Gastrocnemius medialis (tissue), 4 donors: ENCODE measurements around the gene PRDM15. TPM values are rescaled to one million over a fixed set of nuclear protein-coding genes. Genes with fewer than 3 reads are reported as not detected.

ENCODE experiments used
- ATAC-seq, 2 donors: fragments of 150-250 bp; one replicate each; pipeline ENCODE4 v1.9.1; 2016
- DNase-seq, 2 donors: peaks; one replicate each; pipeline ENCODE4 v3.0.0-alpha.2; 2019
- H3K27ac ChIP-seq, 4 donors: fragments of 200-600 bp; sonication (generic); 1 replicate in 1 of 4; 2 replicates in 3 of 4; pipeline ENCODE4 v1.5.1; 2016 to 2018; ENCODE audit warnings: mild to moderate bottlenecking in 2 of 4, moderate library complexity in 1 of 4
- H3K27me3 ChIP-seq, 3 donors: fragments of 200-600 bp; sonication (generic) in 2 of 3; 1 replicate in 1 of 3; 2 replicates in 2 of 3; pipeline versions ENCODE4 v1.5.1 to v1.6.0; 2016 to 2019; ENCODE audit warnings: mild to moderate bottlenecking in 1 of 3, moderate library complexity in 1 of 3
- H3K36me3 ChIP-seq, 2 donors: fragments of 200-600 bp; sonication (generic) in 1 of 2; one replicate each; pipeline ENCODE4 v1.5.1; 2017 to 2018
- H3K4me1 ChIP-seq, 2 donors: fragments of 200-600 bp; sonication (generic) in 1 of 2; one replicate each; pipeline ENCODE4 v1.5.1; 2016 to 2017; ENCODE audit warnings: mild to moderate bottlenecking in 2 of 2
- H3K4me3 ChIP-seq, 4 donors: fragments of 200-600 bp; sonication (generic) in 3 of 4; 1 replicate in 1 of 4; 2 replicates in 3 of 4; pipeline ENCODE4 v1.5.1; 2016 to 2019; ENCODE audit warnings: mild to moderate bottlenecking in 2 of 4
- H3K9me3 ChIP-seq, 3 donors: fragments of 200-600 bp; sonication (generic) in 2 of 3; 1 replicate in 1 of 3; 2 replicates in 2 of 3; pipeline ENCODE4 v1.5.1; 2016 to 2019
- CTCF ChIP-seq, 5 experiments: fragments of 450-650 bp in 3 of 5; fragments of 200-600 bp in 2 of 5; sonication (generic) in 2 of 5; IDR thresholded peaks in 4 of 5; conservative IDR thresholded peaks in 1 of 5; 1 replicate in 4 of 5; 2 replicates in 1 of 5; pipeline ENCODE4 v1.5.1; 2016 to 2019; ENCODE audit warnings: antibody characterized with exemption in 5 of 5, mild to moderate bottlenecking in 3 of 5, moderate library complexity in 3 of 5
- POLR2A ChIP-seq, 2 donors: fragments of 450-650 bp; IDR thresholded peaks; one replicate each; pipeline ENCODE4 v1.6.1; 2017; ENCODE audit warnings: antibody characterized with exemption in 2 of 2, mild to moderate bottlenecking in 2 of 2, moderate library complexity in 2 of 2
- in situ Hi-C, 4 donors: fragments of 200-750 bp; cut with MboI; loops; one replicate each; pipeline versions ENCODE4 v1.15.0 to v1.8.0; 2017; ENCODE audit warnings: low sequenced_read_pairs in 4 of 4
- intact Hi-C: fragments of 100-400 bp; cut with DNase I; formaldehyde crosslinking; loops from one replicate; pipeline ENCODE4 v1.15.1; 2023; ENCODE audit warnings: low total_unique reads
- total RNA-seq, 4 donors: library from RNA; depleted of rRNA; stranded (reverse); fragments of >200 nt; gene quantifications; one replicate each; pipeline versions ENCODE4 v1.1.0 to v1.2.3, GENCODE V29; 2016

PRDM15 gene
- total RNA-seq, 4 donors from 2014 or later, result 4.4 to 13.6 (median 5.4) TPM

DNA sequence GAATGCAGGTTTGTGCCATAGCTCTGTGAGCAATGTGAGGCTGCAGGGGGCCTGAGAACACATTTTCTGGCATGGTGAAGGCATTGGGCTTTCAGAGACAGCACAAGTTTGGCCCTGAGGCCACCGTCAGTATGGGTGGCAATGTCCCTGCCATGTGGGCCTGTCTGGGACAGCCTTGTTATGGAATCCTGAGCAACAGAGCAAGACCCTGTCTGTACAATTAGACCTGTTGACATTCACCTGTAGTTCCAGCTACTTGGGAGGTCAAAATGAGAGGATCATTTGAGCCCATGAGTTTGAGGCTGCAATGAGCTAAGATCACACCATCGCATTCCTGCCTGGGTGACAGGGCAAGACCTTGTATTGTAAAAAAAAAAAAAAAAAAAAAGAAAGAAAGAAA lies 35.6 kb downstream of the PRDM15 start:
- no peaks in the 10 kb centered on the region for H3K27me3 ChIP-seq
- no peak for DNase-seq
- H3K27ac ChIP-seq, result no peak overlapping the region
- TF ChIP-seq POLR2A (IDR thresholded peaks at IDR 0.05), result no peak
- no peak for TF ChIP-seq CTCF (IDR thresholded peaks at IDR 0.05 in 4 of 5, conservative IDR thresholded peaks at IDR 0.05 in 1 of 5)
- ATAC-seq, result no peak
- in situ Hi-C loops, result loop anchor here in 1 of 4 donors (25.0 kb wide), 1 partner anchor 94 kb away; no protein-coding TSS in a partner anchor
- peaks cover 0 to 22% of the 10 kb centered on the region in 2 donors for H3K36me3 ChIP-seq
- H3K9me3 ChIP-seq, result no peaks in the 10 kb centered on the region
- no peak overlapping the region for H3K4me3 ChIP-seq
- intact Hi-C loops, result no loop called here
- no peaks in the 10 kb centered on the region for H3K4me1 ChIP-seq

- intact Hi-C loops, result no loop called here
- no peak for TF ChIP-seq POLR2A (IDR thresholded peaks at IDR 0.05)
- TF ChIP-seq CTCF (IDR thresholded peaks at IDR 0.05 in 4 of 5, conservative IDR thresholded peaks at IDR 0.05 in 1 of 5), result no peak
- no peak for DNase-seq
- no peaks in the 10 kb centered on the region for H3K9me3 ChIP-seq
- H3K4me1 ChIP-seq, result no peaks in the 10 kb centered on the region
- peaks cover 0 to 42% of the 10 kb centered on the region in 2 donors for H3K36me3 ChIP-seq
- in situ Hi-C loops, result loop anchor here in 1 of 4 donors (25.0 kb wide), 1 partner anchor 96 kb away; no protein-coding TSS in a partner anchor
- no peak overlapping the region for H3K4me3 ChIP-seq
- no peak overlapping the region for H3K27ac ChIP-seq
- ATAC-seq, result no peak
- no peaks in the 10 kb centered on the region for H3K27me3 ChIP-seq
These were observed 38.3 kb downstream of the PRDM15 start for GRCh38 chr21:41840880-41841279.

DNA sequence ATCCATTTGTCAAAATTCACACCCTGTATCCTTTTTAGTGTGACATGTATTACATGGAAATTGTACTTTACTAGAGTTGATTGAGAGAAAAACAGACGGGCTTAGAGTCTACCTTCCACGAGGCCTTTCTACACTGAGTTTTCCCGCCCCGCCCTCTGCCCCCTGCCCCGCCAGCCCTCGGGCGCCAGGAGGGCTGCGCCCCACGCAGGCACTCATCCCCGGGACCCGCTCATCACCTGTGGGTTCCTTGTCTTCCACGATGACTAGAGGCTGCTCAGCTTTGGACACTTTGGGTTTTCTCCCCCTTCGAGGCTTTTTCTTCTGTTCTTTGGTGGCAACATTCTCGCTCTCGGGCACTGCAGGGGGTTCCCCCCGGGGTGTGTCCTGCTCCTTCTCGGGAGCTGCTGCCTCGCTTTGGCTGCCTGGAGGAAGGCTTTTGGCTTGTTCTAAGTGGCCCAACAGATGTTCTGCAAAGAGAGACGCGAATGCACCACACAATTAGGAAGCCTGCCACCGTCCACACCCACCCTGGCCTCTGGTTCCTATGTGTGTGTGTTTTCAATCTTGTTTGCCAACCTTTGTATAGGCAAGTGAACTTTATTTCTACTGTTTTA lies 39.6 kb downstream of the PRDM15 start:
- in situ Hi-C loops, result loop anchor here in 1 of 4 donors (25.0 kb wide), 1 partner anchor 98 kb away; no protein-coding TSS in a partner anchor
- no peak for DNase-seq
- Histone ChIP-seq H3K36me3 (peaks cover 0 to 55% of the 10 kb centered on the region in 2 donors), H3K4me1 (no peaks in the 10 kb centered on the region), H3K27ac (no peak overlapping the region), H3K4me3 (no peak overlapping the region), H3K9me3 (no peaks in the 10 kb centered on the region), H3K27me3 (no peaks in the 10 kb centered on the region)
- no peak for TF ChIP-seq POLR2A (IDR thresholded peaks at IDR 0.05)
- no peak for TF ChIP-seq CTCF (IDR thresholded peaks at IDR 0.05 in 4 of 5, conservative IDR thresholded peaks at IDR 0.05 in 1 of 5)
- no peak for ATAC-seq
- intact Hi-C loops, result no loop called here

GRCh38 chr21:41837756-41838297 lies 41.3 kb downstream of the PRDM15 start:
- H3K27me3 ChIP-seq, result no peaks in the 10 kb centered on the region
- no peak for TF ChIP-seq POLR2A (IDR thresholded peaks at IDR 0.05)
- TF ChIP-seq CTCF (IDR thresholded peaks at IDR 0.05 in 4 of 5, conservative IDR thresholded peaks at IDR 0.05 in 1 of 5), result no peak
- H3K4me3 ChIP-seq, result no peak overlapping the region
- no peak overlapping the region for H3K27ac ChIP-seq
- intact Hi-C loops, result no loop called here
- H3K9me3 ChIP-seq, result no peaks in the 10 kb centered on the region
- no peak for DNase-seq
- in situ Hi-C loops, result loop anchor here in 1 of 4 donors (25.0 kb wide), 1 partner anchor 99 kb away; no protein-coding TSS in a partner anchor
- no peak for ATAC-seq
- no peaks in the 10 kb centered on the region for H3K4me1 ChIP-seq
- peaks cover 0 to 62% of the 10 kb centered on the region in 2 donors for H3K36me3 ChIP-seq
